Hematopoietic multipotent progenitor cell treated with erythropoietin and hydrocortisone succinate and interleukin-3 and kit ligand, for 17 days (in vitro differentiated cells): ENCODE data around the gene CDC25C.
"Not testable (repeated sequence)": the region's sequence is repeated elsewhere in the genome, so short reads cannot be mapped to it uniquely, and the experiment has no call there.

Experiments
- DNase-seq: peaks from one replicate; pipeline ENCODE4 v3.0.0-alpha.2; 2015; ENCODE audit warnings: low spot score

CDC25C gene

DNA sequence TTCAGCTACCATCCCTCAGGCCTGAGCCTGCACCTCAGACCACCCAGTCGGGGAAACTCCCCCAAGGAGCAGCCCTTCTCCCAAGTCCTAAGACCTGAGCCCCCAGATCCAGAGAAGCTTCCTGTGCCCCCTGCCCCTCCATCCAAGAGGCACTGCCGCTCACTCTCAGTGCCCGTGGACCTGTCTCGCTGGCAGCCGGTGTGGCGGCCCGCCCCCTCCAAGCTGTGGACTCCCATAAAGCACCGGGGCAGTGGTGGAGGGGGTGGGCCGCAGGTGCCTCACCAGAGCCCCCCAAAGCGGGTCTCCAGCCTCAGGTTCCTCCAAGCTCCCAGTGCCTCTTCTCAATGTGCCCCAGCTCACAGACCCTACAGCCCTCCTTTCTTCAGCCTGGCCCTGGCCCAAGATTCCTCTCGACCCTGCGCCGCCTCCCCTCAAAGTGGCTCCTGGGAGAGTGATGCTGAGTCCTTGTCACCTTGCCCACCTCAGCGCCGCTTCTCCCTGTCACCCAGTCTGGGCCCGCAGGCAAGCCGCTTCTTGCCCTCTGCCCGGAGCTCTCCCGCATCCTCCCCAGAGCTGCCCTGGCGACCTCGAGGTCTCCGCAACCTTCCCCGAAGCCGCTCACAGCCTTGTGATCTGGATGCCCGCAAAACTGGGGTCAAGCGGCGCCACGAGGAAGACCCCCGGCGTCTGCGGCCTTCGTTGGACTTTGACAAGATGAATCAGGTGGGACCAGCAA is 13.5 kb upstream of the CDC25C start:
- DNase-seq: no peak

DNA sequence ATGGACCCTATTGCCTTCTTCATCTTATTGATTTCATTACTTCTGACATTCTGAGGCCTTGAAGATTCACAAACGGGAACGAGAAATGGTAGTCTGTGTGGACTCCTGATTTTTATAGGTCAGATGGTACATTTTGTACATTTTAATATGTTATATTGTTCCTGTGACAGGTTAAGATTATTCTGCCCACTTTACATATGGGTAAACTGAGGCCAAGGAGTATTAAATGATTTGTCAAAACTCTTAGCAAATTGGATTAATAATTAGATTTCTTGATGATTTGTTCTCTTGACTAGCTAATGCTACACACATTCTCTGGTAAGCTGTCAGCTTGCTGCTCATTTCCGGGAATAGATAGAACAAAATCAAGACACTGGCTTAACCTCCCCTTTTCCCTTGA is 8.4 kb upstream of the CDC25C start:
- DNase-seq: no peak

DNA sequence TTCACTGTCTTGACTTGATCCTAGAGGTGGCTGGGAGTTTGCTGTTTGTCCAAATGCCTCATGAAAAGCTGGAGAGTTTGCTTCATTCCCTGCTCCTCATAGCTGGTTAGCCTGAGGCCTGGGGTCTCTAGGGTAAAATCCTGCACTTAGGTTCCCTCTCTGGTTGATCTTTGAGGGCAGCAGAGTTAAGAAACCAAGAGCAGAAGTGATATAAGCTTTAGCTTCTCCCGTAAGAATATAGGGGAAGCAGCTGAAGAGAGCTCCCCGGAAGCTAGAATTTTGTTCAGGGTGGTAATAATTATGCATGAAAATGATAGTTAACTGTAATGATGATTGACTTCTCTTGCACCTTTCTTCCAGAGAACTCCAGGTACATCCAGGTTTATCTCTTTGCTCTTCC is 7.9 kb upstream of the CDC25C start:
- peak; percentile 37 for DNase-seq

GRCh38 chr5:138339091-138339456 is 7.5 kb upstream of the CDC25C start:
- no peak for DNase-seq

GRCh38 chr5:138338411-138339090 is 6.9 kb upstream of the CDC25C start:
- DNase-seq: no peak

- DNase-seq: peak; percentile 97
Measured at GRCh38 chr5:138337685-138338410, 6.2 kb upstream of the CDC25C start, which contains the start of gene FAM53C. FAM53C (plus strand) TSS chr5:138338266; CDS start chr5:138341336, 3,070 bp downstream.

DNA sequence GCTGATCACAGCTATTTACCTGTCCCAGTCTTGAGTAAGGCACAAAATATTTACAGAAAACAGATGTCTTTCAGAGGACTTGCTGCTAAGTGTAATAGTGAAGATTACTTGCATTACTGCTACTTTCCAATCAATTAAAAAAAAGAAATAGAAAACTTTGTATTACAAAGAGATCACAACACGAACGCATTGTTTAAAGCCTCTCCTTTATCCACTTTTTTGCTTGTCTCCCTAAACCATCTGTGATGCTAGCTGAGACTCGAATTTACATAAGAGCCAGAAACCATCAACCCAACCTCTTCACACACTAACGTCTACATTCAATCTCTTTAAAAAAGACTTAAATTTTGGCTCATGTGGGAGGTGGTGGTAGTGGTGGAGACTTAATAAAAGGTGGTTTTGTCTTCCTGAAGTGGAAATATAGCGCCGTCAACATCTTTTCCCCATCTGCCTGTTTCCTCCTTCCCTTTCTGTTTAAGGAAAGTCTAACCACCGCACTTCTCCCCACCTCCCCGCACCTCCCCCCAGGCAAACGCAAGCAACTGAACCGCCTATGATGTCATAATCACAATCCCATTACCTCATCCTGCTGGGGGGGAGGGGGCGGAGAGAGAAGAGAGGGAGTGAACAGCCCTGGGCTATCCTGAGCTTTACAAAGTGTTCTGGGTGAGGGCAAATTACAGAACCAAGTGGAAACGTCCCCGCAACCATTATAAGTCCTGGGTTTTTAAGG is 5.5 kb upstream of the CDC25C start:
- DNase-seq: no peak

- peak; percentile 53 for DNase-seq
Measured at GRCh38 chr5:138334867-138335447, 3.4 kb upstream of the CDC25C start.

- no peak for DNase-seq
Measured at GRCh38 chr5:138330813-138331448, 673 bp downstream of the CDC25C start.

DNA sequence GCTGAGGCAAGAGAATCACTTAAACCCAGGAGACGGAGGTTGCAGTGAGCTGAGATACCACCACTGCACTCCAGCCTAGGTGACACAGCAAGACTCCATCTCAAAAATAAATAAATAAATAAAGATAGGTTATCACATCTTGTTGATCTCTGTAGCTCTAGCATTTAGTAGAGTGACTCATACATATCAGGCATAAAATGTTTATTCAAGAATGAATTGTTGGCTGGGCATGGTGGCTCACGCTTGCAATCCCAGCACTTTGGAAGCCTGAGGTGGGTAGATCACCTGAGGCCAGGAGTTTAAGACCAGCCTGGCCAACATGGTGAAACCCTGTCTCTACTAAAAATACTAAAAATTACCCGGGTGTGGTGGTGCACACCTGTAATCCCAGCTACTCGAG is 13.4 kb downstream of the CDC25C start:
- not testable (repeated sequence) for DNase-seq

GRCh38 chr5:138316355-138316754 is 15.2 kb downstream of the CDC25C start:
- DNase-seq: no peak

DNA sequence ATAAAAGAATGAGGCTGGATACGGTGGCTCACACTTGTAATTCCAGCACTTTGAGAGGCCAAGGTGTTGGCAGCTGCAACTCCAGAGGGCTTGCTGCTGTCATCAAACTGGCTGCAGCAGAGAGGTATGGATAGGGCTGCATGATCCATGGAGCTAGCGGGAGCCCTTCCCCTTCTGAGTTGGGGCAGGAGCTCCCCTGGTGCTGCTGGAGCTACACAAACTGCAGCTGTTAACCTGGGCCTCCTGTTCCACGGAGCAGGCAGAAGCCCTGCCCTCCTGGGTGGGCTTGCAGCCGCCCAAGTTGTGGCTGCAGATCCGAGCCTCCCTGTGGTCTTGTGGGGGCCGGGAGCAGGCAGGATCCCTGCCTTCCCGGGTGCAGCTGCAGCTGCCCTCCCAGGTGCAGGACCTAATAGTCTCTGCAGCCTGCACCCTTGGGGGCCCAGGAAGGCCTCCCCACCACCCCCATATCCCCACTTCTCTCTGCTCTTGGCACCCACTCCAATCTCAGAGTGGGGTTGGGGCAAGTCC is 15.8 kb downstream of the CDC25C start:
- DNase-seq: no peak

DNA sequence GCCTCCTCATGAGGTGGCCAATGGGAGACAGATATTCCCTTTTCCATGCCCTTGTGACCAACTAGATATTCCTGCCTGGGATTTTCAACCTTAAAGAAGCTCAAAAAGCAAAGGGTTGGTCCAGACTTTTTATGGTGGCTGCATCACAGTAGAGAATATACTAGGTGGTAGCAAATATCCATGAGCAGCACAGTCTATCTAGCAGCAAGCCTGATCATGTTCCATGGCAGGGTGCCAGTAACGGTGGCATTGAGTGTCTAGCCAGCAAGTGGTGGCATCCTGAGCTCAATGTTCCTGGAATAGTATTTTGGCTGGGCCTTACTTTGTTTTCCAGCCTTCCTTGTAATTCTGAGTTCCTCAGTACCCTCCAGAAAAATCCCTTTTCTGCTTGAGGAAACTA is 25.8 kb downstream of the CDC25C start:
- DNase-seq: peak; percentile 94

GRCh38 chr5:138303372-138303771 is 28.2 kb downstream of the CDC25C start:
- DNase-seq: no peak

DNA sequence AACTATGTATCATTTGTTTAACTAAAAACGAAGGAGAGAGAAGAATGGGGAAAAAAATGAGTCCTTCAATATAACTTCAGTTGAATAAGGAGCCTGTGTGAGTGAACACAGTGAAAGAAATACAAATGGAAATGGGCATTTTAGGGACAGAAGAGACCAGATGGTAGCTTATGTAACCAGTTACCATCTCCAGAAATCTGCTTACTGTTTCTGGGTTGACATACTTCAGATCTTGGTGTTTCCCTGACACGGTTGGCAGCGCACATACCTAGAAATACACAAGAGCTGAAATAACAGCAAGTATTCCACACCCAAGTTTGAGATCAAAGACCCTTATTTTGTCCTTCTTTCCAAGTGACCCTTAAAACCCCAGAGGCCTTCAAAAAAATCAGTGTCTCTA is 42.3 kb downstream of the CDC25C start:
- DNase-seq: no peak

DNA sequence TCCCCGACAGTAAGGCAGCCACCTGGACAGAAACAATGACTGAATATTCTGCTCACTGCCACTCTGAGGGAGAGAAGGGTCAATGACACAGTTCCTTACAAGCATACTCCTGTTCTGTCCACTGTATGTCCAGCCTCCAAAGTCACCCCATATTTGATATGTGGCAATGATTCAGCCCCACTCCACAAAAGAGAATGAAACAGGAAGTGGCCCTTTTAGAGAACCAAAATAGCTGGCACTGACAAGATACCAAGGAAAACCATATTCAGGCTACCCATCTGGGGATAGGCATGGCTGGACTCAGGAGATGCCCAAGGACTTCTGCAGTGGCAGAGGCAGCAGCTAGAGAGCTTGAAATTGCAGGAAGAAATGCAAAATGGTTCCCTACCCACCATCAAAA is 44.4 kb downstream of the CDC25C start:
- DNase-seq: no peak

DNA sequence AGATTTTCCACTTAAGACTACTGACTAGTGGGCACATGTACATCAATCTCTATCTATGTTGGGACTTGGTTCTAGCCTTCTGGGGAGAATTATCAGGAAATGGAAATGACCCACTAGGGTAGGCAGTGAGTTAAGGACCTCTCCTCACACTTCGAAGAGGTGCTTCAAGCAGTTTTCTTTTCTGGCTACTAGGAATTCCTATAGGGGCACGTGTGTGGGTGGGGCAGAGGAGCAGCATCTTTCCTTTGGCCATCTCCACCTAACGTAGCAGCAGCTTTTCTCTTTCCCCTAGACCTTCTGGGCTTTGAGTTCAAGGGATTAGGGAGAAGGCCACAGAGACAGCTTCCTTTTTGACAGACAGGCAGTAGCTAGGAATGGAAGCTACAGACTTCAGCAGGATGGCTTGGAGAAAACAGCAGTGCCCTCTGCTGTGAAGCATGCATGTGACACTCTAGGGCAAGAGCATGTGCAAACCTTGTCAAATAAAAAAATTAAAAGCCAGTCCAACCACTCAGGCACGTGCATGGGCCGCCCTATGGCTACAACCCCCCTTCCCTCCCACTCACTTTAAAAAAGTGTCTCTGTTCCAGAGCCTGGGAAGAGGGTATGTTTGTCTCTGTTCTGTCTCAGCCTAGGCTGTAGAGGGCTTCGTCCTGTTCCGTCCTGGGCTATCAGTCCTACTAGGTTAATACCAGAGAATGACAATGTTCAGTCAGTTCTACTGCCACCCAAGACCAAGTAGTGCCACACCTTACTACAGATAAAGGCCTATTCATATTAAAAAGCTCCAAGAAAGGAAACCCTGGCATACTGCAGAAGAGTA is 48.5 kb downstream of the CDC25C start:
- DNase-seq: no peak

- DNase-seq: no peak
Measured at GRCh38 chr5:138280915-138281314, 50.7 kb downstream of the CDC25C start.

GRCh38 chr5:138276402-138277054 is 55.1 kb downstream of the CDC25C start:
- DNase-seq: no peak

GRCh38 chr5:138275895-138276294 is 55.7 kb downstream of the CDC25C start:
- no peak for DNase-seq
